Activated naive CD8-positive, alpha-beta T cell treated with anti-CD3 and anti-CD28 coated beads, Interleukin-2, amount 50 U/mL, for 24 hours (primary cell): ENCODE measurements around the gene CHTF18.
"Not testable (repeated sequence)": the region's sequence is repeated elsewhere in the genome, so short reads cannot be mapped to it uniquely, and the experiment has no call there.

Experiments used
- ATAC-seq: fragments of 150-1000 bp; cut with Tn5 transposase; one replicate; pipeline ENCODE4 v1.10.0; 2021
- DNase-seq: peaks from one replicate; pipeline ENCODE4 v3.0.0; 2021
- H3K27ac Mint-ChIP-seq: one replicate; pipeline ENCODE4 v1.8.0; 2021; ENCODE audit warnings: mild to moderate bottlenecking, mixed read lengths
- H3K27me3 Mint-ChIP-seq: one replicate; pipeline ENCODE4 v1.8.0; 2021; ENCODE audit warnings: mixed read lengths
- H3K36me3 Mint-ChIP-seq: one replicate; pipeline ENCODE4 v1.8.0; 2021; ENCODE audit warnings: low read depth, mixed read lengths
- H3K4me1 Mint-ChIP-seq: one replicate; pipeline ENCODE4 v1.8.0; 2021; ENCODE audit warnings: mixed read lengths
- H3K4me3 Mint-ChIP-seq: one replicate; pipeline ENCODE4 v1.8.0; 2021; ENCODE audit warnings: mild to moderate bottlenecking, moderate library complexity, mixed read lengths
- H3K9me3 Mint-ChIP-seq: one replicate; pipeline ENCODE4 v1.8.0; 2021; ENCODE audit warnings: mixed read lengths

Gene CHTF18

GRCh38 chr16:813916-814412, 25.5 kb downstream of the CHTF18 start:
- Mint-ChIP-seq H3K36me3 (no peaks in the 10 kb centered on the region), H3K27me3 (peaks cover 16% of the 10 kb centered on the region), H3K9me3 (no peaks in the 10 kb centered on the region), H3K4me3 (no peak overlapping the region), H3K27ac (no peak overlapping the region), H3K4me1 (peaks cover 3% of the 10 kb centered on the region)
- ATAC-seq (no peak), DNase-seq (no peak)

- Mint-ChIP-seq H3K4me1 (peaks cover 11% of the 10 kb centered on the region), H3K4me3 (no peak overlapping the region), H3K27me3 (peaks cover 20% of the 10 kb centered on the region), H3K27ac (no peak overlapping the region), H3K36me3 (no peaks in the 10 kb centered on the region), H3K9me3 (no peaks in the 10 kb centered on the region)
- ATAC-seq (no peak), DNase-seq (no peak)
Measured at GRCh38 chr16:814974-815373, 26.6 kb downstream of the CHTF18 start.

- Mint-ChIP-seq H3K9me3 (no peaks in the 10 kb centered on the region), H3K36me3 (no peaks in the 10 kb centered on the region), H3K27ac (no peak overlapping the region), H3K27me3 (peaks cover 27% of the 10 kb centered on the region), H3K4me3 (no peak overlapping the region), H3K4me1 (peaks cover 13% of the 10 kb centered on the region)
- DNase-seq (no peak), ATAC-seq (no peak)
Measured at GRCh38 chr16:815861-816260, 27.4 kb downstream of the CHTF18 start.

- Mint-ChIP-seq H3K4me3 (no peak overlapping the region), H3K27ac (no peak overlapping the region), H3K36me3 (no peaks in the 10 kb centered on the region), H3K9me3 (no peaks in the 10 kb centered on the region), H3K4me1 (peaks cover 13% of the 10 kb centered on the region), H3K27me3 (peaks cover 27% of the 10 kb centered on the region)
- no peak for ATAC-seq
- DNase-seq = no peak
Measured at GRCh38 chr16:817001-817906, 28.8 kb downstream of the CHTF18 start.

- no peak overlapping the region for H3K27ac Mint-ChIP-seq
- no peak for DNase-seq
- H3K27me3 Mint-ChIP-seq = peaks cover 22% of the 10 kb centered on the region
- no peak for ATAC-seq
- no peaks in the 10 kb centered on the region for H3K9me3 Mint-ChIP-seq
- H3K4me1 Mint-ChIP-seq = peaks cover 13% of the 10 kb centered on the region
- H3K4me3 Mint-ChIP-seq = no peak overlapping the region
- no peaks in the 10 kb centered on the region for H3K36me3 Mint-ChIP-seq
Measured at GRCh38 chr16:818132-818531, 29.7 kb downstream of the CHTF18 start.

GRCh38 chr16:818592-818991, 30.2 kb downstream of the CHTF18 start:
- ATAC-seq = no peak
- Mint-ChIP-seq H3K27me3 (peaks cover 22% of the 10 kb centered on the region), H3K27ac (no peak overlapping the region)

GRCh38 chr16:819336-820043, 31.1 kb downstream of the CHTF18 start:
- H3K4me3 Mint-ChIP-seq = no peak overlapping the region
- DNase-seq = no peak
- H3K27me3 Mint-ChIP-seq = peaks cover 19% of the 10 kb centered on the region
- no peaks in the 10 kb centered on the region for H3K9me3 Mint-ChIP-seq
- peaks cover 11% of the 10 kb centered on the region for H3K4me1 Mint-ChIP-seq
- no peak for ATAC-seq
- H3K36me3 Mint-ChIP-seq = no peaks in the 10 kb centered on the region
- H3K27ac Mint-ChIP-seq = no peak overlapping the region

More at GRCh38 chr16:818592-818991, 30.2 kb downstream of the CHTF18 start:
- no peak for DNase-seq
- Mint-ChIP-seq H3K4me3 (no peak overlapping the region), H3K9me3 (no peaks in the 10 kb centered on the region), H3K36me3 (no peaks in the 10 kb centered on the region), H3K4me1 (peaks cover 13% of the 10 kb centered on the region)

- H3K4me1 Mint-ChIP-seq = peaks cover 11% of the 10 kb centered on the region
- H3K27ac Mint-ChIP-seq, H3K9me3 Mint-ChIP-seq, H3K36me3 Mint-ChIP-seq, H3K4me3 Mint-ChIP-seq, DNase-seq, ATAC-seq: not testable (repeated sequence)
- H3K27me3 Mint-ChIP-seq = peaks cover 15% of the 10 kb centered on the region
Measured at GRCh38 chr16:820044-820408, 31.6 kb downstream of the CHTF18 start.

GRCh38 chr16:820748-821147, 32.3 kb downstream of the CHTF18 start:
- H3K27ac Mint-ChIP-seq = no peak overlapping the region

GRCh38 chr16:821751-822150, 33.3 kb downstream of the CHTF18 start:
- no peak for ATAC-seq
- H3K36me3 Mint-ChIP-seq = no peaks in the 10 kb centered on the region
- no peak overlapping the region for H3K4me3 Mint-ChIP-seq
- H3K27me3 Mint-ChIP-seq = peaks cover 20% of the 10 kb centered on the region
- H3K27ac Mint-ChIP-seq = no peak overlapping the region
- H3K9me3 Mint-ChIP-seq = no peaks in the 10 kb centered on the region
- peaks cover 11% of the 10 kb centered on the region for H3K4me1 Mint-ChIP-seq
- DNase-seq = no peak

More at GRCh38 chr16:820748-821147, 32.3 kb downstream of the CHTF18 start:
- Mint-ChIP-seq H3K36me3 (no peaks in the 10 kb centered on the region), H3K4me1 (peaks cover 11% of the 10 kb centered on the region), H3K9me3 (no peaks in the 10 kb centered on the region), H3K4me3 (no peak overlapping the region), H3K27me3 (peaks cover 15% of the 10 kb centered on the region)
- ATAC-seq (no peak), DNase-seq (no peak)

GRCh38 chr16:822174-822908, 33.9 kb downstream of the CHTF18 start:
- Mint-ChIP-seq H3K27ac (no peak overlapping the region), H3K9me3 (no peaks in the 10 kb centered on the region), H3K27me3 (peaks cover 20% of the 10 kb centered on the region), H3K36me3 (no peaks in the 10 kb centered on the region), H3K4me1 (peaks cover 11% of the 10 kb centered on the region), H3K4me3 (no peak overlapping the region)
- DNase-seq (no peak), ATAC-seq (no peak)

GRCh38 chr16:822909-823297, 34.5 kb downstream of the CHTF18 start:
- Mint-ChIP-seq H3K27me3 (peaks cover 20% of the 10 kb centered on the region), H3K9me3 (no peaks in the 10 kb centered on the region), H3K4me3 (no peak overlapping the region), H3K27ac (no peak overlapping the region), H3K4me1 (peaks cover 11% of the 10 kb centered on the region), H3K36me3 (no peaks in the 10 kb centered on the region)
- DNase-seq = no peak
- no peak for ATAC-seq

- ATAC-seq (no peak), DNase-seq (no peak)
- peaks cover 20% of the 10 kb centered on the region for H3K27me3 Mint-ChIP-seq
- no peak overlapping the region for H3K27ac Mint-ChIP-seq
- H3K9me3 Mint-ChIP-seq = no peaks in the 10 kb centered on the region
- H3K36me3 Mint-ChIP-seq = no peaks in the 10 kb centered on the region
- no peak overlapping the region for H3K4me3 Mint-ChIP-seq
- H3K4me1 Mint-ChIP-seq = peaks cover 10% of the 10 kb centered on the region
Measured at GRCh38 chr16:824194-824593, 35.8 kb downstream of the CHTF18 start.

- no peaks in the 10 kb centered on the region for H3K9me3 Mint-ChIP-seq
- ATAC-seq (no peak), DNase-seq (no peak)
- peaks cover 19% of the 10 kb centered on the region for H3K27me3 Mint-ChIP-seq
- peaks cover 6% of the 10 kb centered on the region for H3K4me1 Mint-ChIP-seq
- no peaks in the 10 kb centered on the region for H3K36me3 Mint-ChIP-seq
- no peak overlapping the region for H3K27ac Mint-ChIP-seq
- H3K4me3 Mint-ChIP-seq = no peak overlapping the region
Measured at GRCh38 chr16:824601-825000, 36.2 kb downstream of the CHTF18 start.
